Choroid plexus epithelial cell (primary cell): ENCODE results near the gene ZFAND2B.

ENCODE experiments used
- DNase-seq: peaks from one replicate; pipeline ENCODE4 v3.0.0-alpha.2; 2010; ENCODE audit warnings: low read depth
- H3K4me3 ChIP-seq: 2 replicates; pipeline ENCODE4 v1.5.1; 2011; ENCODE audit warnings: low read depth, mild to moderate bottlenecking, control low read depth, low read length, moderate library complexity
- TF ChIP-seq, protein P1 (sequence below): conservative IDR thresholded peaks from 2 replicates; pipeline ENCODE4 v1.5.1; 2011; ENCODE audit warnings: low read depth, mild to moderate bottlenecking, control low read depth, inconsistent platforms, low read length, moderate library complexity

The ZFAND2B gene

DNA sequence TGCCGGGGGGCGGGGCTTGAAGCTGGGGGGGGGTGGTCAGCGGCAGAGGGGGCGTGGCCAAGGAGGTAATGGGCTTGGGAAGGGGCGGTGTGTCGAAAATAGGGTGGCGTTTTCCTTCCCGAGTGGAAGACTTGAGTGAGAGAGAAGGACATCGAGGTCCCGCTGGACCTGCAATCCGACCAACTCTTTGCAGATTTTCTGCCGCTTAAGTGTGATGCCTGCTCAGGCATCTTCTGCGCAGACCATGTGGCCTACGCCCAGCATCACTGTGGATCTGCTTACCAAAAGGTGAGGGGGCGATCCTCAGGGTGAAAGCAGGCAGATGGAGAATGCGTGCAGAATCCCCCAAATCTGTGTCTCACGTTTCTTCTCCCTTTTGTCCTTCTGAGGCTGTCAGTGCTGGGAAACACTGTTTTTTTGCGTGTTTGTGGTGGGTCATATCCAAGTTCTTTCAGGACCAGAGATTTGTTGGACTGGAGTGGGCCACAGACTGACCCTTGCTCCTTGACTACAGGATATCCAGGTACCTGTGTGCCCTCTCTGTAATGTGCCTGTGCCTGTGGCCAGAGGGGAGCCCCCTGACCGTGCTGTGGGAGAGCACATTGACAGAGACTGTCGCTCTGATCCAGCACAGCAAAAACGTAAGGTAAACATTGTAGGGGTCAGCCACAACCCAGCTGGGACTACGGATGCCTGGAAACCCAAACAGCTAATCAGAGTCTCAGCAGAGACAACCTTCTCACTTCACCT, 727 bp downstream of the ZFAND2B start:
- DNase-seq, result no peak
- TF ChIP-seq, protein P1, sequence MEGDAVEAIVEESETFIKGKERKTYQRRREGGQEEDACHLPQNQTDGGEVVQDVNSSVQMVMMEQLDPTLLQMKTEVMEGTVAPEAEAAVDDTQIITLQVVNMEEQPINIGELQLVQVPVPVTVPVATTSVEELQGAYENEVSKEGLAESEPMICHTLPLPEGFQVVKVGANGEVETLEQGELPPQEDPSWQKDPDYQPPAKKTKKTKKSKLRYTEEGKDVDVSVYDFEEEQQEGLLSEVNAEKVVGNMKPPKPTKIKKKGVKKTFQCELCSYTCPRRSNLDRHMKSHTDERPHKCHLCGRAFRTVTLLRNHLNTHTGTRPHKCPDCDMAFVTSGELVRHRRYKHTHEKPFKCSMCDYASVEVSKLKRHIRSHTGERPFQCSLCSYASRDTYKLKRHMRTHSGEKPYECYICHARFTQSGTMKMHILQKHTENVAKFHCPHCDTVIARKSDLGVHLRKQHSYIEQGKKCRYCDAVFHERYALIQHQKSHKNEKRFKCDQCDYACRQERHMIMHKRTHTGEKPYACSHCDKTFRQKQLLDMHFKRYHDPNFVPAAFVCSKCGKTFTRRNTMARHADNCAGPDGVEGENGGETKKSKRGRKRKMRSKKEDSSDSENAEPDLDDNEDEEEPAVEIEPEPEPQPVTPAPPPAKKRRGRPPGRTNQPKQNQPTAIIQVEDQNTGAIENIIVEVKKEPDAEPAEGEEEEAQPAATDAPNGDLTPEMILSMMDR, result no peak

DNA sequence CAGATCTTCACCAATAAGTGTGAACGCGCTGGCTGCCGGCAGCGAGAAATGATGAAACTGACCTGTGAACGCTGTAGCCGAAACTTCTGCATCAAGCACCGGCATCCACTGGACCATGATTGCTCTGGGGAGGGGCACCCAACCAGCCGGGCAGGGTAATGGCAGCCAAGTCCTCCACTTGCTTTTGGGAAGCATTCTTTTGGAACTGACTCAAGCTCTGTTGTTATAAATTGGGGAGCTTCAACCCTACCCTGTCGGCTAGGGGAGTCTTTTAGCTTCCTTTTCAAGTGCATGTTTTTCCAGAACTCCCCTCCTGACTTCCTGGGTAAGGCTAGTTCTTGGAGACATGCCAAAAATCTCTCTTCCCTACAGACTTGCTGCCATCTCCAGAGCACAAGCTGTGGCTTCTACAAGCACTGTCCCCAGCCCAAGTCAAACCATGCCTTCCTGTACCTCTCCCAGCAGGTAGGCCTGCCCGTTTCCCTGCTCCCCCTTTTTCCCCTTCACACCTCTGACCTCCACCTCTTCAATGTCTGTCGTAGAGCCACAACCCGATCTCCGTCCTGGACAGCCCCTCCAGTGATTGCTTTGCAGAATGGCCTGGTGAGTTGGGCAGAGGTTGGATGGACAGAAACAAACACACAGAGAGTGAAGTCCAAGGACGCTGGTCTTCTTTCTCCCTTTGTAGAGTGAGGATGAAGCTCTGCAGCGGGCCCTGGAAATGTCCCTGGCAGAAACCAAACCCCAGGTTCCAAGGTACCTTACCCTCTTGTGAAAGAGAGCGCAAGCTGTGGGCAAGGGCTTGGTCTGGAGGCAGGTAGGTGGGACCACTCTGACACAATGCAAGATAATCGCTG, 1.5 kb downstream of the ZFAND2B start:
- TF ChIP-seq, protein P1, result no peak
- DNase-seq, result peak; percentile 57
- H3K4me3 ChIP-seq, result peak overlapping the region; percentile 86

More for the DNA sequence above, 727 bp downstream of the ZFAND2B start:
- peak overlapping the region; percentile 86 for H3K4me3 ChIP-seq

DNA sequence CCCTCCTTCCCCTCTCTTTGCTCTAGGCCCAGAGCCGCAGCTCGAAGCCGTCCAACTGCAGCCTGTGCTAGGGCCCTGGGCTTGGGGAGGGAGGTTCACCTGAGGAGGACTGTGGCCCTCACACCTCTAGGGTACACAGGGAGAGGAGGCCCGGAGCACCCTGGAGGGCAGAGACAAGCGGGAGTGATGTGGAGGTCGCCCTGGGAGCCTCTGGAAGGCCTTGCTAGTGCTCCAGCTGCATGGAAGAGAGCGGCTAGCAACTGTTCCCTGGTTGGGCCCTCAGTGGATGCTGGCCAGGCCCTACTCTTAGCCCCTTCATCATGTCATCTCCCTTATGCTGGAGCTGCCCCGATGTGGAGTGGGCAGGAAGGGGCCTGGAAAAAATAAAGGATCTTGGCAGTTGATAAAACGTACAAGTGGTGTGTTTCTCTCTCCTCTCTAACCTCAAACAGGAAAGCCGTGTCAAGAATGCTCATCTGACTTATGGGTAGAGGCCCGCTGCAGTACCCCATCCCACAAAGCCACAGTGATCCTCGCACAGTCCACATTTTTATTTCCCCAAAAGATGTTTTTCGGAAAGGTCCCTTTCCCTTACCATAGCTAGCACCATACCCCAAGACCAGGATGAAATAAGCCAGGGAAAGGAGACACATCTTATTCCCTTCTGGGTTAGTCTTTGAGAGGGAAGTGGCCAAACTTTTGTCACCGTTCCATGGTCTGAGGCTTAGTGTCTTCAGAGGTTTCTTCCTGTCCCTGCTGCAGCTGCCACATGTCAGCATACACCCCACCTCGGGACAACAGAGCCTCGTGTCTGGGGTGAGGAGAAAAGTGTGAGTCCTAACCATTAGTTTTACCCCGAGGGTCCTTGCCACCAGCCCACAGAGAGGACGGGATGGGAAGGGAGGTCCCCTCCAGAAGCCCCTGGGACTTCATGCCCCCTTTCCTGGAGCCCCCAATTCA, 2.9 kb downstream of the ZFAND2B start:
- no peak for DNase-seq
- no peak overlapping the region for H3K4me3 ChIP-seq

DNA sequence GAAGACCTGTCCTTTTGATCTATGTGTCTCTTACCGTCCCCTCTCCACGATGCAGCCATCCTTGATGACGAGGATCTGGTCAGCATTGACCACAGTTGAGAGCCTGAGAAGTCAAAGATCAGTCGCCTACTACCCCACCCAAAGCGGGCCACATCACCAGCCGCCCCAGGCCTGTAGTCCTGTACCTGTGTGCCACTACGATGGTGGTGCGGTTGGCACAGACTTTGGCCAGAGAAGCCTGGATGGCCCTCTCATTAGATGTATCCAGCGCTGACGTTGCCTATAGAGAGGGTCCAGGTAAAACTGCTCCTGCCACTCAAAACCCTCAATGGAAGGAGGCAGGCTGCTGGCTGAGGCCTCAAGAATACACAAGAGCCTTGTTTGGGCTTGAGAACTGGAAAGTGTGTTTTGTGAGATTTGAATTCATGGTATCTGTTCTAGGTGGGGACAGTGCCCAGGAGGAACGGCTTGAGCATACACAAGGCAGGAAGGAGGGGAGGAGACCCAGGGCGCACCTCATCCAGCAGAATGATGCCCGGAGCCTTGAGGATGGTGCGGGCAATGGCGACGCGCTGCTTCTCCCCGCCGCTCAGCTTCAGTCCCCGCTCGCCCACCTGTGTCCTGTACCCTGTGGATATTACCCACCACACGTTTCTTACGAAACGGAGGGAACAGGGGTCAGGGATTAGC, 3.8 kb downstream of the ZFAND2B start:
- H3K4me3 ChIP-seq, result no peak overlapping the region
- DNase-seq, result no peak
- TF ChIP-seq, protein P1, result no peak

More for the DNA sequence above, 2.9 kb downstream of the ZFAND2B start:
- TF ChIP-seq, protein P1, result no peak

DNA sequence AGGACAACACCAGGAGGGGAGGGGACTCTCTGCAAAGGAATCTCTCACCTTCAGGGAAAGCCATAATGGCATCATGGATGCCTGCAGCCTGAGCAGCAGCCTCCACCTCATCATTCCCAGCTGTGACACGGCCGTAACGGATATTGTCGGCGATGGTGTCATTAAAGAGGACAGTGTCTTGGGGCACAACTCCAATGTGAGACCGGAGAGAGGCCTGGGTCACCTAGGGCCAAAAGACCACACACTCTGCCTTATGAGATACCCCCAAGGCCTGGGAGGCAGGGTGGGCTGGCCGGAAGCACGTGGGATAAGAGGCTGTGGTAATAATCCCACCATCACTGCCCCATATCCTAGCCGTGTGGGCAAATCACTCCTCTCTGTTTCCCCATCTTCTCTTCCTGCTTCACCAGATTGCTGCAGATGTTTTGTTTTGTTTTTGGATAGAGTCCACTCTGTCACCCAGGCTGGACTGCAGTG, 4.3 kb downstream of the ZFAND2B start:
- TF ChIP-seq, protein P1, result no peak
- no peak for DNase-seq
- no peak overlapping the region for H3K4me3 ChIP-seq

DNA sequence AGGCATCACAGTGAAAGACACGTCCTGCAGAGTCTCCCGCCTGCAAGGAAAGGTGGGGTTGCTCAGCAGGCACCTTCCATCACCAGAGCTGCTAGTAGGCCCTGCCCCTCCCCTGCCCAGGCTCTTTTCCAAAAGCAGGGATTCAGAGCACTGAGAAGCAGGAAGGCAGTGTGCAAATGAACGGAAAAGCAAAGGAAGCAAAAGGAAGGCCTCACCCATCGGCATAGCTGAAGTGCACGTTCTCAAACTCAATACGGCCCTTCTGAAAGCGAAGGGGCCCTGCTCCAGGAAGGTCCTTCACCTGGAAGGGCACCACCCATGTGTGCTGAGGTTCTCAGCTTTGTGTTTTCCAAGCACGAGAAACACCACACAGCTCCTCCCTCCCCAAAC, 6.4 kb downstream of the ZFAND2B start:
- TF ChIP-seq, protein P1, result no peak
- no peak for DNase-seq
- H3K4me3 ChIP-seq, result no peak overlapping the region
